Measurements from ENCODE around the gene GGTA1. TPM values are rescaled to one million over a fixed set of nuclear protein-coding genes. Genes with fewer than 3 reads are reported as not detected.
A peak's percentile ranks its signal among the peaks of the same experiment; 100 is the strongest.
"Not testable (repeated sequence)": the region's sequence is repeated elsewhere in the genome, so short reads cannot be mapped to it uniquely, and the experiment has no call there.

GGTA1 gene
- total RNA-seq, 1 donor from 2014 or later, result 9.6 TPM

- DNase-seq, result no peak
Observed at GRCh38 chr9:121455527-121456239, 44.0 kb downstream of the GGTA1 start.

GRCh38 chr9:121454972-121455371 is 44.7 kb downstream of the GGTA1 start:
- DNase-seq, result no peak

- DNase-seq, result no peak
Observed at GRCh38 chr9:121453232-121453892, 46.3 kb downstream of the GGTA1 start.

GRCh38 chr9:121452085-121452484 is 47.6 kb downstream of the GGTA1 start:
- DNase-seq, result no peak

- DNase-seq, result no peak
Observed at GRCh38 chr9:121451586-121451985, 48.1 kb downstream of the GGTA1 start.

- peak; percentile 10 for DNase-seq
Observed at GRCh38 chr9:121450241-121450640, 49.4 kb downstream of the GGTA1 start.

GRCh38 chr9:121449786-121450185 is 49.9 kb downstream of the GGTA1 start:
- DNase-seq, result no peak

- no peak for DNase-seq
Observed at GRCh38 chr9:121447321-121447834, 52.3 kb downstream of the GGTA1 start.

GRCh38 chr9:121445986-121446385 is 53.7 kb downstream of the GGTA1 start:
- DNase-seq, result no peak

GRCh38 chr9:121443981-121444380 is 55.7 kb downstream of the GGTA1 start:
- no peak for DNase-seq

GRCh38 chr9:121441165-121441564 is 58.5 kb downstream of the GGTA1 start:
- no peak for DNase-seq

- DNase-seq, result no peak
Observed at GRCh38 chr9:121439711-121440664, 59.7 kb downstream of the GGTA1 start.

GRCh38 chr9:121439016-121439415 is 60.6 kb downstream of the GGTA1 start:
- no peak for DNase-seq

GRCh38 chr9:121437891-121438290 is 61.8 kb downstream of the GGTA1 start:
- no peak for DNase-seq

- DNase-seq, result not testable (repeated sequence)
Observed at GRCh38 chr9:121437046-121437445, 62.6 kb downstream of the GGTA1 start.

- no peak for DNase-seq
Observed at GRCh38 chr9:121434969-121435368, 64.7 kb downstream of the GGTA1 start.

GRCh38 chr9:121427899-121428298 is 71.7 kb downstream of the GGTA1 start:
- DNase-seq, result no peak

- DNase-seq, result no peak
Observed at GRCh38 chr9:121424024-121424432, 75.6 kb downstream of the GGTA1 start.

GRCh38 chr9:121411993-121412392 is 87.7 kb downstream of the GGTA1 start:
- DNase-seq, result no peak

GRCh38 chr9:121405899-121406298 is 93.7 kb downstream of the GGTA1 start:
- DNase-seq, result no peak

Measured in skin of body (tissue), 2 donors.